ENCODE measurements around the gene SFRP2.

Gene SFRP2

GRCh38 chr4:153788413-153789276, at the start of gene SFRP2:
Gene SFRP2 (minus strand): TSS chr4:153789083. CDS start chr4:153788835, 248 bp downstream.
- no peaks in the 10 kb centered on the region for H3K36me3 ChIP-seq (ENCODE audit: control insufficient read depth in 5 of 5, insufficient read depth in 5 of 5, low read length in 5 of 5)
- peak within 1 kb of the TSS; percentile 56 to 66 (median 62) for H3K4me3 ChIP-seq (ENCODE audit: low read depth in 1 of 5, low read length in 5 of 5)
- H3K9me3 ChIP-seq (ENCODE audit: control insufficient read depth in 5 of 5, low read length in 5 of 5) = no peaks in the 10 kb centered on the region
- H3K27ac ChIP-seq (ENCODE audit: low read depth, low read length) = no peak within 1 kb of the TSS
- peak within 1 kb of the TSS in 1 of 5 donors; percentile 62 for H3K9ac ChIP-seq (ENCODE audit: low read length in 5 of 5)
- H3K4me1 ChIP-seq (ENCODE audit: control insufficient read depth in 5 of 5, insufficient read depth in 5 of 5, low read length in 5 of 5) = peaks cover 5 to 61% (median 49%) of the 10 kb centered on the region in 5 donors
- H3K27me3 ChIP-seq (ENCODE audit: control insufficient read depth in 5 of 5, insufficient read depth in 4 of 5, low read length in 5 of 5) = peaks cover 21 to 64% (median 42%) of the 10 kb centered on the region in 5 donors

- Histone ChIP-seq H3K27me3 (ENCODE audit: control insufficient read depth in 5 of 5, insufficient read depth in 4 of 5, low read length in 5 of 5) (no peaks in the 10 kb centered on the region), H3K9ac (ENCODE audit: low read length in 5 of 5) (no peak overlapping the region), H3K9me3 (ENCODE audit: control insufficient read depth in 5 of 5, low read length in 5 of 5) (no peaks in the 10 kb centered on the region), H3K36me3 (ENCODE audit: control insufficient read depth in 5 of 5, insufficient read depth in 5 of 5, low read length in 5 of 5) (no peaks in the 10 kb centered on the region), H3K27ac (ENCODE audit: low read depth, low read length) (no peak overlapping the region), H3K4me1 (ENCODE audit: control insufficient read depth in 5 of 5, insufficient read depth in 5 of 5, low read length in 5 of 5) (no peaks in the 10 kb centered on the region), H3K4me3 (ENCODE audit: low read depth in 1 of 5, low read length in 5 of 5) (no peak overlapping the region)
These were observed 49.7 kb upstream of the SFRP2 start for GRCh38 chr4:153838564-153838963.

GRCh38 chr4:153834901-153835300, 46.0 kb upstream of the SFRP2 start:
- no peaks in the 10 kb centered on the region for H3K36me3 ChIP-seq (ENCODE audit: control insufficient read depth in 5 of 5, insufficient read depth in 5 of 5, low read length in 5 of 5)
- H3K27me3 ChIP-seq (ENCODE audit: control insufficient read depth in 5 of 5, insufficient read depth in 4 of 5, low read length in 5 of 5) = no peaks in the 10 kb centered on the region
- H3K4me1 ChIP-seq (ENCODE audit: control insufficient read depth in 5 of 5, insufficient read depth in 5 of 5, low read length in 5 of 5) = no peaks in the 10 kb centered on the region
- H3K4me3 ChIP-seq (ENCODE audit: low read depth in 1 of 5, low read length in 5 of 5) = no peak overlapping the region
- no peak overlapping the region for H3K27ac ChIP-seq (ENCODE audit: low read depth, low read length)
- no peaks in the 10 kb centered on the region for H3K9me3 ChIP-seq (ENCODE audit: control insufficient read depth in 5 of 5, low read length in 5 of 5)
- H3K9ac ChIP-seq (ENCODE audit: low read length in 5 of 5) = no peak overlapping the region

GRCh38 chr4:153832720-153833287, 43.9 kb upstream of the SFRP2 start:
- Histone ChIP-seq H3K27me3 (ENCODE audit: control insufficient read depth in 5 of 5, insufficient read depth in 4 of 5, low read length in 5 of 5) (no peaks in the 10 kb centered on the region), H3K4me1 (ENCODE audit: control insufficient read depth in 5 of 5, insufficient read depth in 5 of 5, low read length in 5 of 5) (no peaks in the 10 kb centered on the region)

GRCh38 chr4:153832054-153832453, 43.2 kb upstream of the SFRP2 start:
- Histone ChIP-seq H3K4me3 (ENCODE audit: low read depth in 1 of 5, low read length in 5 of 5) (no peak overlapping the region), H3K27ac (ENCODE audit: low read depth, low read length) (no peak overlapping the region), H3K9me3 (ENCODE audit: control insufficient read depth in 5 of 5, low read length in 5 of 5) (no peaks in the 10 kb centered on the region), H3K27me3 (ENCODE audit: control insufficient read depth in 5 of 5, insufficient read depth in 4 of 5, low read length in 5 of 5) (no peaks in the 10 kb centered on the region), H3K36me3 (ENCODE audit: control insufficient read depth in 5 of 5, insufficient read depth in 5 of 5, low read length in 5 of 5) (no peaks in the 10 kb centered on the region), H3K9ac (ENCODE audit: low read length in 5 of 5) (no peak overlapping the region), H3K4me1 (ENCODE audit: control insufficient read depth in 5 of 5, insufficient read depth in 5 of 5, low read length in 5 of 5) (no peaks in the 10 kb centered on the region)

More at GRCh38 chr4:153832720-153833287, 43.9 kb upstream of the SFRP2 start:
- Histone ChIP-seq H3K4me3 (ENCODE audit: low read depth in 1 of 5, low read length in 5 of 5) (no peak overlapping the region), H3K9ac (ENCODE audit: low read length in 5 of 5) (no peak overlapping the region), H3K9me3 (ENCODE audit: control insufficient read depth in 5 of 5, low read length in 5 of 5) (no peaks in the 10 kb centered on the region), H3K36me3 (ENCODE audit: control insufficient read depth in 5 of 5, insufficient read depth in 5 of 5, low read length in 5 of 5) (no peaks in the 10 kb centered on the region), H3K27ac (ENCODE audit: low read depth, low read length) (no peak overlapping the region)

- no peaks in the 10 kb centered on the region for H3K36me3 ChIP-seq (ENCODE audit: control insufficient read depth in 5 of 5, insufficient read depth in 5 of 5, low read length in 5 of 5)
- H3K27ac ChIP-seq (ENCODE audit: low read depth, low read length) = no peak overlapping the region
- no peak overlapping the region for H3K9ac ChIP-seq (ENCODE audit: low read length in 5 of 5)
- H3K27me3 ChIP-seq (ENCODE audit: control insufficient read depth in 5 of 5, insufficient read depth in 4 of 5, low read length in 5 of 5) = no peaks in the 10 kb centered on the region
- H3K9me3 ChIP-seq (ENCODE audit: control insufficient read depth in 5 of 5, low read length in 5 of 5) = no peaks in the 10 kb centered on the region
- no peak overlapping the region for H3K4me3 ChIP-seq (ENCODE audit: low read depth in 1 of 5, low read length in 5 of 5)
- H3K4me1 ChIP-seq (ENCODE audit: control insufficient read depth in 5 of 5, insufficient read depth in 5 of 5, low read length in 5 of 5) = no peaks in the 10 kb centered on the region
These were observed 42.4 kb upstream of the SFRP2 start for GRCh38 chr4:153831245-153831644.

- no peaks in the 10 kb centered on the region for H3K4me1 ChIP-seq (ENCODE audit: control insufficient read depth in 5 of 5, insufficient read depth in 5 of 5, low read length in 5 of 5)
These were observed 36.8 kb upstream of the SFRP2 start for GRCh38 chr4:153825691-153826090.

GRCh38 chr4:153825126-153825525, 36.2 kb upstream of the SFRP2 start:
- H3K4me1 ChIP-seq (ENCODE audit: control insufficient read depth in 5 of 5, insufficient read depth in 5 of 5, low read length in 5 of 5) = no peaks in the 10 kb centered on the region
- no peak overlapping the region for H3K9ac ChIP-seq (ENCODE audit: low read length in 5 of 5)
- no peak overlapping the region for H3K4me3 ChIP-seq (ENCODE audit: low read depth in 1 of 5, low read length in 5 of 5)
- H3K36me3 ChIP-seq (ENCODE audit: control insufficient read depth in 5 of 5, insufficient read depth in 5 of 5, low read length in 5 of 5) = no peaks in the 10 kb centered on the region
- H3K27me3 ChIP-seq (ENCODE audit: control insufficient read depth in 5 of 5, insufficient read depth in 4 of 5, low read length in 5 of 5) = no peaks in the 10 kb centered on the region
- no peaks in the 10 kb centered on the region for H3K9me3 ChIP-seq (ENCODE audit: control insufficient read depth in 5 of 5, low read length in 5 of 5)
- no peak overlapping the region for H3K27ac ChIP-seq (ENCODE audit: low read depth, low read length)

More at GRCh38 chr4:153825691-153826090, 36.8 kb upstream of the SFRP2 start:
- H3K27ac ChIP-seq (ENCODE audit: low read depth, low read length) = no peak overlapping the region
- H3K9ac ChIP-seq (ENCODE audit: low read length in 5 of 5) = no peak overlapping the region
- no peaks in the 10 kb centered on the region for H3K36me3 ChIP-seq (ENCODE audit: control insufficient read depth in 5 of 5, insufficient read depth in 5 of 5, low read length in 5 of 5)
- H3K27me3 ChIP-seq (ENCODE audit: control insufficient read depth in 5 of 5, insufficient read depth in 4 of 5, low read length in 5 of 5) = no peaks in the 10 kb centered on the region
- H3K4me3 ChIP-seq (ENCODE audit: low read depth in 1 of 5, low read length in 5 of 5) = no peak overlapping the region
- no peaks in the 10 kb centered on the region for H3K9me3 ChIP-seq (ENCODE audit: control insufficient read depth in 5 of 5, low read length in 5 of 5)

GRCh38 chr4:153824501-153824900, 35.6 kb upstream of the SFRP2 start:
- Histone ChIP-seq H3K4me3 (ENCODE audit: low read depth in 1 of 5, low read length in 5 of 5) (no peak overlapping the region), H3K36me3 (ENCODE audit: control insufficient read depth in 5 of 5, insufficient read depth in 5 of 5, low read length in 5 of 5) (no peaks in the 10 kb centered on the region), H3K27me3 (ENCODE audit: control insufficient read depth in 5 of 5, insufficient read depth in 4 of 5, low read length in 5 of 5) (no peaks in the 10 kb centered on the region), H3K9me3 (ENCODE audit: control insufficient read depth in 5 of 5, low read length in 5 of 5) (no peaks in the 10 kb centered on the region), H3K4me1 (ENCODE audit: control insufficient read depth in 5 of 5, insufficient read depth in 5 of 5, low read length in 5 of 5) (no peaks in the 10 kb centered on the region), H3K27ac (ENCODE audit: low read depth, low read length) (no peak overlapping the region), H3K9ac (ENCODE audit: low read length in 5 of 5) (no peak overlapping the region)

GRCh38 chr4:153823483-153823882, 34.6 kb upstream of the SFRP2 start:
- Histone ChIP-seq H3K4me3 (ENCODE audit: low read depth in 1 of 5, low read length in 5 of 5) (no peak overlapping the region), H3K9ac (ENCODE audit: low read length in 5 of 5) (no peak overlapping the region), H3K27me3 (ENCODE audit: control insufficient read depth in 5 of 5, insufficient read depth in 4 of 5, low read length in 5 of 5) (no peaks in the 10 kb centered on the region), H3K27ac (ENCODE audit: low read depth, low read length) (no peak overlapping the region), H3K36me3 (ENCODE audit: control insufficient read depth in 5 of 5, insufficient read depth in 5 of 5, low read length in 5 of 5) (no peaks in the 10 kb centered on the region), H3K9me3 (ENCODE audit: control insufficient read depth in 5 of 5, low read length in 5 of 5) (no peaks in the 10 kb centered on the region), H3K4me1 (ENCODE audit: control insufficient read depth in 5 of 5, insufficient read depth in 5 of 5, low read length in 5 of 5) (no peaks in the 10 kb centered on the region)

Data from subcutaneous abdominal adipose tissue (tissue), 5 donors.